H1 (cell line): ENCODE results near the gene MFAP3L. TPM values are rescaled to one million over a fixed set of nuclear protein-coding genes. Genes with fewer than 3 reads are reported as not detected.

Source experiments
- BACH1 ChIP-seq: IDR thresholded peaks from 2 replicates; pipeline ENCODE4 v1.6.1; 2012; ENCODE audit warnings: low read length, improper control_type of control experiment
- NRF1 ChIP-seq: IDR thresholded peaks from 2 replicates; pipeline ENCODE4 v1.6.1; 2011; ENCODE audit warnings: mild to moderate bottlenecking, low read depth, low read length, improper control_type of control experiment
- SAP30 ChIP-seq: fragments of 300-600 bp; sonication (generic); IDR thresholded peaks from 2 replicates; pipeline ENCODE4 v1.7.1; 2012; ENCODE audit warnings: low read length, moderate library complexity, mild to moderate bottlenecking, inconsistent platforms; ENCODE audit not compliant: insufficient read depth, insufficient replicate concordance
- SIRT6 ChIP-seq: IDR thresholded peaks from one replicate; pipeline ENCODE4 v1.7.1; 2012; ENCODE audit warnings: low read length, inconsistent platforms
- polyA plus RNA-seq, 7 experiments: library from polyadenylated mRNA; depleted of rRNA in 3 of 7; stranded (reverse) in 5 of 7; unstranded in 2 of 7; fragments of >200 nt in 5 of 7; fragments of 200-250 nt in 2 of 7; gene quantifications; 1 replicate in 5 of 7; 2 replicates in 1 of 7; 4 replicates in 1 of 7; pipeline versions ENCODE4 v1.2.1 to v1.2.3, GENCODE V29; 2011 to 2013; ENCODE audit warnings: missing spikeins in 2 of 7, mixed read lengths in 2 of 7
- total RNA-seq: library from RNA; stranded (reverse); fragmentation: NEBNext Ultra II Directional; extraction: Animal tissue kit (Norgen Biotek cat#: 25700); gene quantifications from 2 replicates; pipeline ENCODE4 v1.2.1, GENCODE V29; 2021
- TF ChIP-seq, protein P1 (sequence below): IDR thresholded peaks from 2 replicates; pipeline ENCODE4 v1.6.1; 2011; ENCODE audit warnings: low read length, improper control_type of control experiment

Gene MFAP3L
- total and polyA plus RNA-seq, 2 of the 8 experiments (the other 6 are each of a cell fraction or from before 2014, with no cell fraction given), result 7.0 to 9.8 TPM

GRCh38 chr4:169996379-169997240 is 29.6 kb downstream of the MFAP3L start (continued):
- TF ChIP-seq SAP30 (no peak), SIRT6 (no peak), BACH1 (no peak), NRF1 (no peak)
- TF ChIP-seq, protein P1, sequence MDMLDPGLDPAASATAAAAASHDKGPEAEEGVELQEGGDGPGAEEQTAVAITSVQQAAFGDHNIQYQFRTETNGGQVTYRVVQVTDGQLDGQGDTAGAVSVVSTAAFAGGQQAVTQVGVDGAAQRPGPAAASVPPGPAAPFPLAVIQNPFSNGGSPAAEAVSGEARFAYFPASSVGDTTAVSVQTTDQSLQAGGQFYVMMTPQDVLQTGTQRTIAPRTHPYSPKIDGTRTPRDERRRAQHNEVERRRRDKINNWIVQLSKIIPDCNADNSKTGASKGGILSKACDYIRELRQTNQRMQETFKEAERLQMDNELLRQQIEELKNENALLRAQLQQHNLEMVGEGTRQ, result no peak
- TF ChIP-seq, all 59 proteins: peak for 0
